GM18505 (cell line): ENCODE data around the gene LDB2.

Source experiments
- ATAC-seq: cut with Tn5 transposase; IDR thresholded peaks from one replicate; pipeline ENCODE4 v1.9.1; 2021; ENCODE audit not compliant: unreplicated experiment
- POLR2A ChIP-seq: IDR thresholded peaks from 4 replicates; pipeline ENCODE4 v1.6.1; 2011; ENCODE audit warnings: borderline replicate concordance; ENCODE audit not compliant: insufficient read depth, insufficient read length; ENCODE audit errors: extremely low read depth

LDB2 gene

DNA sequence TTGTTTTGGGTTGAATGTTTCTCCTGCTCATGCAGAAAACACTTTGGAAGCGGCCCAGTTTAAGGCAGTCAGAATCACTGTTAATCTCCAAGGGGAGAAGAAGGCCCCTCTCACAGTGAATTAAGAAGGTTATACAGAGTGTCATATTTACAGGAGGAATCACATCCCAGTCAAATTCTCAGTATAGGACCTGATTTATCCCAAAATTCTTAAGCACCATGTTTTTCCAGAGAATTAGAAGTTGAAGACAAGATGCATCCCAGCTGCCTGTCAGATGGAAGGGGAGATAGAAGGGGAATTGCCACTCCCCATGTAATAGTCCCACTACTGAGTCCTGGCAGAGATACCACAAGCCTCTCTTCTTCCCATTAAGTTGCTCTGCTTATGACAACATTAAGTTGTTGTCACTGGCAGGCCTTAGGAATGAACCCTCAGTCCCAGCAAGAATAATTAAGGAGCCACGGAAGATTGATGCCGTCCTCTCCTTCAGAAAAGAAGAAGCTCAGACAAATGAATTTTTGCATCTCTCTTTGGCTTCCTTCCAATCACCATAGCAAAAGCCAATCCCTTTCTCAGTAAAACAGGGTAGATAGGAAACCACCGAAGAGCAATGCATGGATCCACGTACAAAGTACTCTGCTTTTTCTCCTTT is 138.4 kb downstream of the LDB2 start:
- ATAC-seq = no peak
- no peak for TF ChIP-seq POLR2A

DNA sequence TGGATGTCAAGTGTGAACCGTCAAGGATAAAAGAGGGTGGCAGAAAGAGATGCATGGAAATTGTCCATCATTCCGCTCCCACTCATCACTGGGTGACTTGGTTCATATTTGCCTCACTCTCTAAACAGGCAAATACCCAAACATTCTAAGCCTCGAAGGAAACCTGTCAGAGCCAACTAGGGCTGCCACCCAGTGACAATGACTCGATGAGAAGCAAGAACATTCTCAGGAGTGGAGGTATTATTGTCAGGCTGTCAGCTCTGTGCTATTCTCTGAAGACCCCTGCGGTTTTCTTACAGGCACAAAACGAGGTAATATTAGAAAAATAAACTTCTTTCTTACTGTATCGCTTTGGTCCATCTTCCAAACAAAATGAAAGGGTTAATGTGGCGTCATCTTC is 139.6 kb downstream of the LDB2 start:
- no peak for ATAC-seq
- no peak for TF ChIP-seq POLR2A

DNA sequence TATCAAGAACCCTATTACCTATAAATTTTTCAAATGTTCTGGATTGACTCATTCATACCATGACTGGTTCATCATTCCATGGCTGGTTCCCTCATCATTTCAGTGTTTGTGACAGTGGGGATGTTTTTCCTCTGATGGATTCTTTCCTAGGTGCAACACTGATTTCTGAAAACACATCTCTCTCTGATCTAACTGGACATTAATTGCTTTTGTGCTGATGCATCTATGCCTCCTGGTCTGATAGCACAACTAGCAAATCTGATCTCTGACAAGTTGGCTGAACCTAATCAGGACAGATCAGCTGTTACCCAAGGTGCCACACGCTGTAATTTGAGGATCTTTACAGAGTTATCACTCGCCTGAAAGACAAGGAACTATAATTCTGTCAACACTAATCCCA is 140.2 kb downstream of the LDB2 start:
- ATAC-seq = no peak
- TF ChIP-seq POLR2A = no peak

DNA sequence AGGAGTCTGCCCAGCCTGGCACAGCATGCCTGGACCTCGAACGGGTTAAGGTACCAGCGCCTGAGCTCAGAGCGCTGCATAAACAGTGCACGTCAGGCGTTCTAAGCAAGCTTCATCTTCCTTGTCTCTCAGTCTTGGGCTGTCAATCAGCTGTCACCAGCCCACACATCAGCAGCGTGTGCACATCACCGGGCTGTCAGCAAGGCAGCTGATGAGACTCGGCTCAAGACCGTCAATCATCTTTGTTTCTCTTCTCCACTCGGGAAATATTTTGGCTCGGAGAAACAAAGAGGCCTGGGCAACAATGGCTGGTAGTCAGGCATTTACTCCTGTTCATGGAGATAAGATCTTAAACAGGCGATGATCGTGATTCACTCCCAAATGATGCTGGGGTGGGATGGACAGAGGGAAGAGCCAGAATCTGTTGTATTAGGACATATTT is 141.3 kb downstream of the LDB2 start:
- no peak for ATAC-seq

DNA sequence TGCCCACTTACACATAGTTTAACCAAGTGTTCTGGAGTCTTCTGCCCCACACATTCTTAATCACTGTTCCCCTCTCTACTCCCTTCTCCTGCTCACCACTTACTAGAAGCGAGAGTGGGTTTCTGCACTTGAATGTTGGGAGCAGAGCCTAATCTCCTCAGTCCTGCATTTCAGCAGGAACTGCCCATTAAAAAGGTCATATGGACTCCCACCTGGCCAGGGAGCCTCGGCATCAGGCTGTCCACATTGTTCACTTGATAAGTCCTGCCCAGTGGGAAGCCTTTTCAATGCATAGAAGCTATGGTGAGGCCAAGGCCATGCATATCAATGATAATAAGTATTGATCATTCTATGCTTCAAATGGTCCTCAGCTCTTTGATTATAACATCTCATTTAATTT is 144.3 kb downstream of the LDB2 start:
- ATAC-seq = no peak
- TF ChIP-seq POLR2A = no peak

More for the DNA sequence above, 141.3 kb downstream of the LDB2 start:
- TF ChIP-seq POLR2A = no peak

GRCh38 chr4:16752150-16752549 is 146.3 kb downstream of the LDB2 start:
- TF ChIP-seq POLR2A = no peak
- no peak for ATAC-seq

DNA sequence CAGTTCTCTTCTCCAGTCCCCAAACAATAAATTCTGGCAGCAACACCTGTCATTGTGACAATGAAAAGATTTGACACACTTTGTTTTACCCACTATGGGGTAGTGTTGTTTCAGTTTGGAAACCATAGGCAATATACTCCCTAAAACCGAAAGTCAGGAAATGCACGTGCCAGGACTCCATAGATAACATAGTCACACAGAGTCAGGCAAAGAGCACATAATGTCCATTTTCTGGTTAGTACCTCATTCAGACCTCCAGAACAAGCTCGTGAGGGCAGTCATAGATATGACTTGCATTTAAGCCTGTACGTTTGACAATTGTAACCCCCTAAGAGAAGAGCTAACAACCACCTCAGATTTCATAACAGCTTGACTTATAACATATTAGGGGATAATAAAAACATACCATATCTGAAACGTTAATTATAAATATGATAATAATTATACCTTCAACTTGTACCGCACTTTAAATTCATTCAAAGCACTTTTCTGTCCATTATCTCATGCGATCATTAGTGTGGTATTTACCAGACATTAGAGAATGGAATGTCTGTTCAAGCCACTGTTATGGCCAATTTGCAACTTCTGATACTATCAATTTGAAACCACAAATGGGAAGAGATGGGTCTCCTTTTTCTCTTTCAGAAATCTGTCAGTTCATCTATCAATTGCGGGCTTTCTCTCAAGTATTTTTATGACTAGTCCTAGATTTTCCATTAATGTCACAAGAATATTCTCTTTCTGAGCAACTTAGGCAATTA is 147.4 kb downstream of the LDB2 start:
- TF ChIP-seq POLR2A = no peak
- ATAC-seq = no peak

GRCh38 chr4:16750216-16750615 is 148.2 kb downstream of the LDB2 start:
- ATAC-seq = no peak
- TF ChIP-seq POLR2A = no peak

GRCh38 chr4:16745887-16746286 is 152.6 kb downstream of the LDB2 start:
- ATAC-seq = no peak
- TF ChIP-seq POLR2A = no peak

GRCh38 chr4:16745009-16745635 is 153.3 kb downstream of the LDB2 start:
- TF ChIP-seq POLR2A = no peak
- ATAC-seq = no peak

DNA sequence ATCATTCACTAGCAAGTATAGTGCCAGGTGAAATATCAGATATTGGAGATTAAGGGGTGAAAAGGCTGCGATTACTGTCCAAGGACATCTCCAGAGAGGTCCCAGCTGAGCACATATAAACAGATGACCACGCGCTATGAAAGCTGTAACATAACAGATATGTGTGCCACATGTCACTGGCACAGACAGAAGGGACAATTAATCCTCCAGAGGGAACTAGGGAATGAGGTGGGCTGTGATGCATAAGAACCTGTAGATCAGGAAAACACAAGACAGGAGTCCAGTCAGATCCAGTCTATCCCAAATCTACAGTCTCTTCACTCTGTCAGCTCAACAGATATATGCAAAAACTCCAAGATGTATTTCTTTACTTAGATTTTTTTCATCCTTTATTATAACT is 157.2 kb downstream of the LDB2 start:
- no peak for TF ChIP-seq POLR2A
- ATAC-seq = no peak

GRCh38 chr4:16739997-16740624 is 158.3 kb downstream of the LDB2 start:
- no peak for TF ChIP-seq POLR2A
- no peak for ATAC-seq

GRCh38 chr4:16738558-16738957 is 159.9 kb downstream of the LDB2 start:
- ATAC-seq = no peak
- no peak for TF ChIP-seq POLR2A
